GM19351 (cell line): Measurements from ENCODE around the gene NCKAP5.
A peak's percentile ranks its signal among the peaks of the same experiment; 100 is the strongest.

Experiments used
- ATAC-seq: cut with Tn5 transposase; IDR thresholded peaks from one replicate; pipeline ENCODE4 v1.9.1; 2021; ENCODE audit warnings: mild to moderate bottlenecking, moderate library complexity; ENCODE audit not compliant: unreplicated experiment

NCKAP5 gene

GRCh38 chr2:132751836-132752235 is 816.4 kb downstream of the NCKAP5 start:
- no peak for ATAC-seq

- ATAC-seq, result no peak
Measured at GRCh38 chr2:132750606-132751005, 817.7 kb downstream of the NCKAP5 start.

DNA sequence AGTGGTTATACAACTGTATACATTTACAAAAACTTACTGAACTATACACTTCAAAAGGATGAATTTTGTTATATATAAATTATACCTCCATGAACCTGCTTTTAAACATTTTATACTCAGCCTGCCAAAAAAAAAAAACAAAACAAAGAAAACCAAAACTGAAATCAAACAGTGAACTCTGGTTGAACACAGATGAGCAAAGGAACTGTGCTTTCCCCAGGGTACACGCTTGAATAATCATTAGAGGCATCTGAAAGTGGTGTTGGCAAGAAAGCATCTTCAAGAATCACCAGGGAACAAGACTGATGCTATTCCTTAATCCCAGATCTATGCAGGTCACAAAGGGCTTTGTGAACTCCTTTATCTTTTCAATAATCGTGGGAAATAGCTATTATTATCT is 821.2 kb downstream of the NCKAP5 start:
- peak; percentile 91 for ATAC-seq

DNA sequence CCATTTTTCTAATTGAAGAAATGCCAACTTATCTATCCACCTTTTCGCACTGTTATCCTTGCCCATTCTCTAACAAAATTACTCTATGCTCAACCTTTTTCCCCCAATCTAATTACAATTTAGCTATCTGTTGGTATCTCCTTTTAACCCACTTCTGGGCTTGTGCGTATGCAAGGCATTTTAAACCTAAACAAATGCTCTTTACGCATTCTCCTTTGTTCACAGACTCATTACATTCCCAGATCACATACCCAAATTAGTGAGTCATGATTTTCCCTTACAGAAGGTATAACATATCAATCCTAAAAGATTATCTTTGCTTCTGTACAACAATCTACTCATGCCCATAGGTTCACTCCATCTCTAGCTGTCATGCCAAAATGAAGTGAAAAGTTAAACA is 826.5 kb downstream of the NCKAP5 start:
- ATAC-seq, result no peak

GRCh38 chr2:132740081-132740720 is 828.1 kb downstream of the NCKAP5 start:
- ATAC-seq, result no peak

GRCh38 chr2:132738223-132738622 is 830.0 kb downstream of the NCKAP5 start:
- no peak for ATAC-seq

DNA sequence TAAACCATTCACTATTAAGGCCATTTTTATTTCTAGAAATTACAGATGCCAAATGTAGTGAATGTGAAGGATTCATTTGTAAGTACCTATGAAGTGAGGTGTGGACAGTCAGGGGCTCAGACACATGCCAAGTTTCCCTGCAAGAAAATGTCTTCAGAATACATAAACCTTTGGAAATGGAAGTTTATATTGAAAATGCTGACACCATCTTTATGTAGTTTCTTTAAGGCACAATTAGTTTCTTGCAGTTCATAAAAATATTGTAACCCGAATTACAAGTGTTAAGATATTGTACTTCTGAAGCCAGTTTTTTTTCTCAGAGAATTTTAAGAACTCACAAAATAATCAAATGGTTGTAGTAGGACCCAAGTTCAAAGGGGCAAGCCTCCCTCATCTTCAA is 832.2 kb downstream of the NCKAP5 start:
- no peak for ATAC-seq

DNA sequence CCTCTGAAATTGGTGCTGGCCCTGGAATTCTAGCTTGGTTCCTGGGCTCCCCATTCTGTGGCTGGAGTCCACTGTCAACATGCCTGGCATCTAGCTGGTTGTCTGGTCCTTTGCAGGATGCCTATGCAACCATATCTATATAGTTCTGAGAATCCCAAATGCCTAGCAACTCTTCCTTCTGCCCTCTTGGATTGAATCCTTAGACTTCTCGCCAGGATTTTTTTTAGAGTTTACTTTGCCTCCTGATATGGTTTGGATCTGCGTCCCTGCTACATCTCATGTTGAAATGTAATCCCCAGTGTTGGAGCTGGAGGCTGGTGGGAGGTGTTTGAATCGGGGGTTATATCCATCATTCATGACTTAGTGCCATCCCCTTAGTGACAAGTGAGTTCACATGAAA is 833.3 kb downstream of the NCKAP5 start:
- ATAC-seq, result no peak

DNA sequence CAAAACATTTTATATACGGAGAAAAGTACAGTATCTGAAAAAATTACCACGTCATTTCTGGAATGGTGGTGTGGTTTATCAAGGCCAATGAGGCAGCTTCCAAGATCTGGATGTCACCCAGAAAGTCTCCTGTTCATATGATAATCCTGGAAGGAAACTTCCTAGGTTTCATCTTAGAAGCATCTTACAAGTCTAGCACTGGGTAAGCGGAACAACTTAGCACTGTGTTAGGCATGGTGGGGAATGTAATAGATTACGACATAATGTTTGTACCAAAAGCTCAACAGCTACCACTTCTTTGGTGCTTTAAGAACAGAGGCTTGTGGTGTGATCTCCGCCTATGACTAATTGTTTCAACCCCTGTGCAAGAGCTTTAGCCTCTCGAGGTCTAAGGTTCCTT is 835.2 kb downstream of the NCKAP5 start:
- no peak for ATAC-seq

GRCh38 chr2:132732694-132733093 is 835.6 kb downstream of the NCKAP5 start:
- ATAC-seq, result no peak

GRCh38 chr2:132731441-132731840 is 836.8 kb downstream of the NCKAP5 start:
- no peak for ATAC-seq

DNA sequence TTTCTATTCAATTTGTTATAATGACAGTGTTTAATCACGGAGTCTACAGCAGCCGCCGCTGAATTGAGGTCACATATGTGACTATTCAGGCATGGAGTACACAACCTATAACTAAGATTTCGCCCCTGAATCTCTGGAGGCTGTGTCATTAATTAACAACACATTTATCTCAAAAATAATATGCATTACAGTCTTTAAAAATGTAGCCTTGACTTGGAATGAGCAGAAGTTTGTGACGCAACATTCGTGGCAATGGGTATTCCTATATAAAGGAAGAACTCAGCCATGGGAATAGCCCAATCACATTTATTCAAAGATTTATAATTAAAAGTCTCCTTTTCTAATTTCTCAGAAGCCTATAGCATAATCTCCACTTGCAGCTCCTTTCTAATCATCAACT is 837.7 kb downstream of the NCKAP5 start:
- ATAC-seq, result no peak

- no peak for ATAC-seq
Measured at GRCh38 chr2:132729522-132729921, 838.7 kb downstream of the NCKAP5 start.

GRCh38 chr2:132726155-132726554 is 842.1 kb downstream of the NCKAP5 start:
- ATAC-seq, result no peak

DNA sequence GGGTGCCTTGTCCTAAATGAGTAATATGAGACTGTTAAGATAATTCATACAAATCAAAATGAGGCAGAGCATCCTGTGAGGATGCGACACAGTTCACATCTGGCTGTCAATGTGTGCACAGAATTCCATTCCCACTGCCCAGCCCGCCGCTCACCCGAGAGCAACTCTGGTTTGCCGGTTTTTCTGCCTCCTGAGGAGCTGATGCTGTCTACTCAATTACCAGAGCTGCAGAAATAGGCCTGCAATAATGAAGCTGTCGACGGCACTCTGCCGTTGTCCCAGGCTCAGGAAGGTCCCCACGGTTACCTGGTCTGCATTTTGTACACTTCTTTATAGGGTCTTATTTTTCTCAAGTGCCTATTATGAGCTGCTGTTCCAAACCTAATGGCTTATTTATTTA is 842.5 kb downstream of the NCKAP5 start:
- no peak for ATAC-seq

GRCh38 chr2:132725148-132725547 is 843.1 kb downstream of the NCKAP5 start:
- no peak for ATAC-seq

DNA sequence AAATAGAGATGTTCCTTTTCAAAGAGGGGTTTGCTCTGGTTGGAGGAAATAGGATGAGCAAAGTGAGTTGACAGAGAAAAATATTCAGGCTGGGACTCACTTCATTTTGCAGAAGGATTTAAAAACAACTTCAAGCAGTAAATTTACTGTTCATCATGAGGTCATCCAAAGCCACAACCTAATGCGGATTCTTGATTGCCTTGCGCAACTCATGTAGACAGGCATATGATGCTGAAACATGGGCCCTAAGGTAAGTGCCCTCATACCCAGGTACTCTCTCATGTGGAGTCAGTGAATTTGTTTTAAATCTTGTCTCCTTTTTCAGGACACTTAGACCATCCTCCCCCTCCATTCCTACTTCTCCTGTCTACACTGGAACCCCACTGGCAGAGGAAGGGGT is 846.3 kb downstream of the NCKAP5 start:
- no peak for ATAC-seq

DNA sequence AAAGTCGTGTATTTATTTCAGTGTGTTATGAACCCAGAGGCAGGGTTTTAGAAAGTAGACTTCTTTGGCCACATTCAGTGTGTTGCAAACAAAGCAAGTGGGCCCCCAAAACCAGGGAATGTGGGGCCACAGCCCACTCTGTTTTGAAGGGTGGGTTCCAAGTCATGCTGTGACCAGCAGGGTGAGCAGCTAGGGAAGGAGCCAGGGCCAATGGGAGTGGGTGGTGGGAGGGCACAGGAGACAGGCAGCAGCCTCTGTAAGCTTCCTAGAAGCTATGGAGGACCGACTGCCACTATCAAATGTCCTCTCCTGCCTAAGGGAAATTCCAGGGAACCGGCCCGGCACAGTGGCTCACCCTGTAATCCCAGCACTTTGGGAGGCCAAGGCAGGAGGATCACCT is 847.9 kb downstream of the NCKAP5 start:
- ATAC-seq, result no peak

- no peak for ATAC-seq
Measured at GRCh38 chr2:132719480-132719879, 848.8 kb downstream of the NCKAP5 start.

DNA sequence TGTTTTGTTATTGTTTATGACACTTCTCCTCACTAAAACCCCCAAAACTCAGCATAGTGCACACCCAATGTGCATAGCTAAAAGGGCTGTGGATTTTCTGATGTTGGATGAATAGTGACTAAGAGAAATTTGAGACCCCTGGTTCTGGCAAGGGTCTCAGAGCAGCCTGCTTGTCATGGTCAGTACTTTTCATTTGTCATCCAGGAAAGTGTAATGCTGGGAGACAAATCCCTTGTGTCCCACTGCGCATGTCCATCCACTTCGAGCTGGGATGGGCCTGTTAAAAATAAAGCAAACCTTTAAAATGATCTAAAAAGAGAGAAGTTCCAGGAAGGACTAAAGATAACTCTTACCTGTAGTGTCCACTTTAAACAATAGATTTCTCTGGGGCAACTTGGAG is 851.3 kb downstream of the NCKAP5 start:
- no peak for ATAC-seq

DNA sequence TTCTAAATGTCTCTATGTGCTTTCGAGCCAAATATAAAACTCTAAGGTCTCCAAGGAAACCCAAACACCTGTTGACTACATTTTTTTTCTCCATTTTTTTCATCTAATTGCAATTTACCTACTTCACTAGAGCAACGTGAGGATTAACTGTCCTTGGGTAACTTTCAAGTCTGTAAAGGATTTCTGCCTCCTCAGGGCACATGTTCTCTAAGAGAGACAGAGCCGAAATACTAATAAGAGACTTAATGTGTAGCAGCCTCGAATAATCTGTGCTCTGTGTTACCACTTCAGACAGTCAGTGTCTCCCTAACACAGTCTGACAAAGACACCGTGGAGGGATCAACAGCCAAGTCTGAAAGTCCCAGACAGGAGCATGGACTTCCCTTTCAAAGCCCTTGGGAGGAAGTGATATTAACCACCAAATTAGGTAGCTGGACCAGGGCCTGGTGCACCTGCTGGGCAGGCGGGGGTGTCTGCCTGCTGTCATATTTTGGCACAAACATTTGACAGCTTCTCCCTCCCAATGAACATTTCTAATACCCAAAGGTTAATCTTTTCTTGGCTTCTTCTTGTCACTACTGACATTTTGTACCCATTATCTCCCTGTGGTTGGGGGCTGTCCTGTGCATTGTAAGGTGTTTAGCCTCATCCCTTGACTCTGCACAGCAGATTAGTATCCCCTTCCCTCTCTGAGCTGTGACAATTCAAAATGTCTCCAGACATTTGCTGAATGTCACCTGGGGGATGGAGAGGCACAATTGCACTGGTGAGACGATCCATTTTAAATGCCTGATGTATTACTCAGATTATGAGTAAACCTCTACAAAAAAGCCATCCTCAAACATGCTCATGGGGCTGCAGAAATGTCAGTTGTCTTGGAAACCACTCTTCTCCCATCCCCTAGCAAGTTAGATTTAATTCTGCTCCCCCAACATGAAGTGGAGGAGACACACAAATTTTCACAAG is 852.6 kb downstream of the NCKAP5 start:
- peak; percentile 84 for ATAC-seq

GRCh38 chr2:132703396-132703795 is 864.9 kb downstream of the NCKAP5 start:
- ATAC-seq, result no peak
